SK-N-SH (cell line): ENCODE data around the gene CD244. TPM values are rescaled to one million over a fixed set of nuclear protein-coding genes. Genes with fewer than 3 reads are reported as not detected.
"Not testable (repeated sequence)": the region's sequence is repeated elsewhere in the genome, so short reads cannot be mapped to it uniquely, and the experiment has no call there.

ENCODE experiments used
- CTCF ChIA-PET: fragments of 300-600, 350-600 bp; formaldehyde crosslinking; extraction: SDS; loops from one replicate; lab custom pipeline; 2021; lab: Yijun Ruan, JAX
- POLR2A ChIA-PET: fragments of 350-600 bp; sonication (Branson Sonifier 250); formaldehyde crosslinking; extraction: SDS; loops from one replicate; lab custom pipeline; 2020; ENCODE audit warnings: antibody characterized with exemption, inconsistent platforms; lab: Yijun Ruan, JAX
- DNase-seq: peaks from one replicate; pipeline ENCODE4 v3.0.0; 2012
- H2AFZ ChIP-seq: fragments of 200-600 bp; sonication (generic); 2 replicates; pipeline ENCODE4 v1.8.1; 2016; ENCODE audit warnings: antibody characterized with exemption, mild to moderate bottlenecking, low read depth
- H3F3A ChIP-seq: fragments of 200-600 bp; sonication (generic); replicated peaks from 2 replicates; pipeline ENCODE3; 2016; ENCODE audit warnings: antibody characterized with exemption, mild to moderate bottlenecking; ENCODE audit not compliant: insufficient read depth
- H3K27ac ChIP-seq, 2 experiments: fragments of 200-500 bp in 1 of 2; fragments of 200-600 bp in 1 of 2; sonication (Bioruptor generic) in 1 of 2; sonication (generic), shearing (Covaris generic) in 1 of 2; 2 replicates each; pipeline versions ENCODE4 v1.5.1 to v1.6.1; 2014 to 2016; ENCODE audit warnings: low read depth in 2 of 2, inconsistent platforms in 1 of 2, low read length in 1 of 2, mild to moderate bottlenecking in 1 of 2, mixed read lengths in 1 of 2
- H3K27me3 ChIP-seq: fragments of 200-600 bp; sonication (generic), shearing (Covaris generic); 2 replicates; pipeline ENCODE4 v1.6.1; 2016; ENCODE audit warnings: mixed run types; ENCODE audit not compliant: insufficient read depth
- H3K36me3 ChIP-seq, 2 experiments: fragments of 200-500 bp in 1 of 2; fragments of 200-600 bp in 1 of 2; sonication (Bioruptor generic) in 1 of 2; sonication (generic) in 1 of 2; replicated peaks in 1 of 2; 2 replicates each; pipeline versions ENCODE3 to v1.5.1; 2014 to 2016; ENCODE audit warnings: low read length in 1 of 2, mild to moderate bottlenecking in 1 of 2; ENCODE audit not compliant: insufficient read depth in 2 of 2, control insufficient read depth in 1 of 2
- H3K4me1 ChIP-seq, 2 experiments: fragments of 200-500 bp in 1 of 2; fragments of 200-600 bp in 1 of 2; sonication (Bioruptor generic) in 1 of 2; sonication (generic), shearing (Covaris generic) in 1 of 2; 2 replicates each; pipeline versions ENCODE4 v1.5.1 to v1.6.1; 2014 to 2016; ENCODE audit warnings: low read depth in 1 of 2, low read length in 1 of 2, mixed run types in 1 of 2; ENCODE audit not compliant: insufficient read depth in 2 of 2, control insufficient read depth in 1 of 2
- H3K4me2 ChIP-seq: fragments of 200-600 bp; sonication (generic), shearing (Covaris generic); 2 replicates; pipeline ENCODE4 v1.6.1; 2017; ENCODE audit warnings: mixed run types
- H3K4me3 ChIP-seq, 2 experiments: fragments of 200-500 bp in 1 of 2; fragments of 200-600 bp in 1 of 2; sonication (Bioruptor generic) in 1 of 2; sonication (generic), shearing (Covaris generic) in 1 of 2; 2 replicates each; pipeline versions ENCODE4 v1.5.1 to v1.8.1; 2014 to 2016; ENCODE audit warnings: low read depth in 2 of 2, inconsistent platforms in 1 of 2, low read length in 1 of 2, mild to moderate bottlenecking in 1 of 2, mixed read lengths in 1 of 2, moderate library complexity in 1 of 2
- H3K79me2 ChIP-seq: fragments of 200-600 bp; sonication (generic); 2 replicates; pipeline ENCODE4 v1.8.1; 2017; ENCODE audit warnings: mild to moderate bottlenecking; ENCODE audit not compliant: insufficient read depth
- H3K9ac ChIP-seq: fragments of 200-600 bp; sonication (generic); 2 replicates; pipeline ENCODE4 v1.6.1; 2017; ENCODE audit warnings: mixed run types
- H3K9me2 ChIP-seq: fragments of 200-600 bp; sonication (generic); 2 replicates; pipeline ENCODE4 v1.6.1; 2017; ENCODE audit warnings: mixed run types
- H3K9me3 ChIP-seq: fragments of 200-600 bp; sonication (generic); 2 replicates; pipeline ENCODE4 v1.6.1; 2017; ENCODE audit warnings: mixed run types, mild to moderate bottlenecking, moderate library complexity
- H4K20me1 ChIP-seq: fragments of 200-600 bp; sonication (generic); 2 replicates; pipeline ENCODE4 v1.6.1; 2017; ENCODE audit warnings: mild to moderate bottlenecking, mixed run types; ENCODE audit not compliant: insufficient read depth
- EZH2phosphoT487 ChIP-seq: fragments of 200-600 bp; sonication (generic); IDR thresholded peaks from 2 replicates; pipeline ENCODE4 v1.6.1; 2017; ENCODE audit warnings: low read depth, mixed run types, mild to moderate bottlenecking, antibody characterized with exemption, moderate library complexity, borderline replicate concordance
- FOSL2 ChIP-seq: IDR thresholded peaks from 2 replicates; pipeline ENCODE4 v1.4.0; 2012; ENCODE audit warnings: low read depth, mild to moderate bottlenecking, moderate library complexity, borderline replicate concordance
- GABPA ChIP-seq: IDR thresholded peaks from 2 replicates; pipeline ENCODE4 v1.4.0; 2012; ENCODE audit warnings: low read depth, mild to moderate bottlenecking
- MEF2A ChIP-seq: IDR thresholded peaks from 2 replicates; pipeline ENCODE4 v1.4.0; 2012; ENCODE audit warnings: low read depth, borderline replicate concordance
- POLR2AphosphoS5 ChIP-seq: IDR thresholded peaks from 2 replicates; pipeline ENCODE4 v1.6.1; 2012; ENCODE audit warnings: low read depth, low read length
- RAD21 ChIP-seq: IDR thresholded peaks from 2 replicates; pipeline ENCODE4 v1.6.1; 2012; ENCODE audit warnings: mild to moderate bottlenecking, low read length
- RXRA ChIP-seq: IDR thresholded peaks from 2 replicates; pipeline ENCODE4 v1.4.0; 2012; ENCODE audit warnings: low read depth, mild to moderate bottlenecking, borderline replicate concordance
- SIN3A ChIP-seq: IDR thresholded peaks from 2 replicates; pipeline ENCODE4 v1.6.1; 2012; ENCODE audit warnings: low read depth, mild to moderate bottlenecking, low read length, moderate library complexity, borderline replicate concordance
- SMC3 ChIP-seq: IDR thresholded peaks from 2 replicates; pipeline ENCODE4 v1.6.1; 2012; ENCODE audit warnings: low read depth, low read length, improper control_type of control experiment
- TAF1 ChIP-seq: IDR thresholded peaks from 2 replicates; pipeline ENCODE4 v1.6.1; 2012; ENCODE audit warnings: low read depth, mild to moderate bottlenecking, low read length, moderate library complexity, borderline replicate concordance
- USF1 ChIP-seq: IDR thresholded peaks from 2 replicates; pipeline ENCODE4 v1.4.0; 2012; ENCODE audit warnings: low read depth, borderline replicate concordance
- YY1 ChIP-seq: IDR thresholded peaks from 2 replicates; pipeline ENCODE4 v1.4.0; 2012; ENCODE audit warnings: low read depth, mild to moderate bottlenecking
- ZBTB33 ChIP-seq: IDR thresholded peaks from 2 replicates; pipeline ENCODE4 v1.4.0; 2012; ENCODE audit warnings: low read depth, borderline replicate concordance
- WGBS: methylation state at CpG from one replicate; pipeline ENCODE4 v1.1.6; 2017; ENCODE audit warnings: low lambda C conversion rate; 5-methylcytosine and 5-hydroxymethylcytosine counted together
- polyA plus RNA-seq, 3 experiments: library from polyadenylated mRNA; depleted of rRNA; stranded (reverse); fragments of >200 nt; gene quantifications; 2 replicates each; pipeline ENCODE4 v1.2.3, GENCODE V29; 2012

Gene CD244
- polyA plus RNA-seq, 1 of the 3 experiments (the other 2 are of a cell fraction) = not detected

- WGBS = 14% methylated on average over 3 of the region's 3 CpGs
- Histone ChIP-seq H3F3A (no peaks in the 10 kb centered on the region), H3K79me2 (no peaks in the 10 kb centered on the region), H2AFZ (no peak overlapping the region), H3K9ac (no peak overlapping the region), H3K4me3 (no peak overlapping the region), H3K9me3 (no peaks in the 10 kb centered on the region), H3K36me3 (no peaks in the 10 kb centered on the region), H3K4me2 (no peak overlapping the region), H3K9me2 (no peaks in the 10 kb centered on the region), H3K27ac (no peak overlapping the region), H3K27me3 (peaks cover 11% of the 10 kb centered on the region; the same call in 1 of the 2 replicates), H3K4me1 (no peaks in the 10 kb centered on the region), H4K20me1 (no peaks in the 10 kb centered on the region)
- no peak for DNase-seq
- POLR2A ChIA-PET = no interaction called here
- CTCF ChIA-PET = interaction anchor here (2.2 kb wide), 1 partner anchor 9 kb away, joined by 7 read pairs; the partner anchor contains the start of gene ITLN1
- TF ChIP-seq POLR2AphosphoS5 (no peak), USF1 (no peak), RAD21 (no peak), EZH2phosphoT487 (no peak), YY1 (no peak), GABPA (no peak)
Observed at GRCh38 chr1:160874935-160875334, 12.2 kb upstream of the CD244 start.

GRCh38 chr1:160868141-160868540 is 5.5 kb upstream of the CD244 start:
- Histone ChIP-seq H3K79me2 (no peaks in the 10 kb centered on the region), H3K4me1 (no peaks in the 10 kb centered on the region), H3K9me3 (no peaks in the 10 kb centered on the region), H3K36me3 (no peaks in the 10 kb centered on the region), H2AFZ (no peak overlapping the region), H3K9ac (no peak overlapping the region), H3K4me2 (no peak overlapping the region), H3K27me3 (no peaks in the 10 kb centered on the region; the same call in 1 of the 2 replicates), H3K27ac (no peak overlapping the region), H3K9me2 (no peaks in the 10 kb centered on the region), H4K20me1 (no peaks in the 10 kb centered on the region), H3K4me3 (no peak overlapping the region), H3F3A (no peaks in the 10 kb centered on the region)
- ChIA-PET CTCF (no interaction called here), POLR2A (no interaction called here)
- TF ChIP-seq MEF2A (no peak), SIN3A (no peak), ZBTB33 (no peak), TAF1 (no peak), EZH2phosphoT487 (no peak), RXRA (no peak), FOSL2 (no peak), SMC3 (no peak)
- WGBS = 22% methylated on average over 3 of the region's 3 CpGs
- DNase-seq = no peak

- H3K4me3 ChIP-seq, H2AFZ ChIP-seq, H4K20me1 ChIP-seq, H3K79me2 ChIP-seq, H3K9me3 ChIP-seq, H3K4me2 ChIP-seq, H3K36me3 ChIP-seq, H3F3A ChIP-seq, H3K9ac ChIP-seq, H3K27me3 ChIP-seq, H3K27ac ChIP-seq, CTCF ChIA-PET, H3K9me2 ChIP-seq, DNase-seq, POLR2A ChIA-PET, H3K4me1 ChIP-seq: not testable (repeated sequence)
- WGBS = 4% methylated on average over 4 of the region's 4 CpGs
Observed at GRCh38 chr1:160867651-160868050, 5.0 kb upstream of the CD244 start.
